K562 (cell line): ENCODE results near the gene ADGRD1. TPM values are rescaled to one million over a fixed set of nuclear protein-coding genes. Genes with fewer than 3 reads are reported as not detected.

Experiments used
- ATAC-seq: fragments of 200-7000 bp; cut with Tn5 transposase; 3 replicates; pipeline ENCODE4 v1.9.1; 2020; ENCODE audit warnings: moderate library complexity
- BruUV-seq: library from RNA; stranded (reverse); fragments of 400-500 nt; replicated peaks from 2 replicates; lab custom pipeline; 2021; lab: Mats Ljungman, UMichigan
- CTCF ChIA-PET: fragments of 300-600 bp; formaldehyde crosslinking; extraction: SDS; loops from one replicate; lab custom pipeline; 2021; ENCODE audit warnings: low intra/inter-chr PET ratio; lab: Yijun Ruan, JAX
- POLR2A ChIA-PET: fragments of 300-600, 350-650 bp; sonication (Branson Sonifier 250); formaldehyde crosslinking; extraction: SDS; loops from one replicate; lab custom pipeline; 2021; ENCODE audit warnings: antibody characterized with exemption, inconsistent platforms; lab: Yijun Ruan, JAX
- DNase-seq, 4 experiments: peaks; one replicate each; pipeline versions ENCODE4 v3.0.0 to v3.0.0-alpha.2; 2011 to 2018; ENCODE audit warnings: low spot score in 3 of 4, mixed read lengths in 3 of 4; ENCODE audit errors: extremely low read depth in 1 of 4
- FAIRE-seq: peaks from 2 replicates; lab custom pipeline; 2011; peaks lifted over from hg19 to GRCh38; lab: Jason Lieb, UNC
- H2AFZ ChIP-seq: 2 replicates; pipeline ENCODE4 v1.6.0; 2011; ENCODE audit warnings: low read depth, low read length, control low read depth, inconsistent platforms
- H3K27ac ChIP-seq: fragments of 200-600 bp; 3 replicates; pipeline ENCODE4 v1.8.0; 2011; ENCODE audit warnings: low read depth, mild to moderate bottlenecking, control low read depth, inconsistent platforms, low read length, moderate library complexity, mixed read lengths; ENCODE audit errors: extremely low read depth
- H3K27me3 ChIP-seq, 2 experiments: fragments of 300-600 bp in 1 of 2; 2 replicates in 1 of 2; 3 replicates in 1 of 2; pipeline versions ENCODE4 v1.6.0 to v1.8.0; 2011; ENCODE audit warnings: inconsistent platforms in 2 of 2, low read length in 2 of 2, mild to moderate bottlenecking in 1 of 2, mixed read lengths in 1 of 2, moderate library complexity in 1 of 2; ENCODE audit not compliant: control insufficient read depth in 2 of 2, insufficient read depth in 2 of 2
- H3K36me3 ChIP-seq: fragments of 300-600 bp; 3 replicates; pipeline ENCODE4 v1.8.0; 2011; ENCODE audit warnings: mild to moderate bottlenecking, low read length, inconsistent platforms; ENCODE audit not compliant: control insufficient read depth, insufficient read depth
- H3K4me1 ChIP-seq, 2 experiments: fragments of 200-600 bp in 1 of 2; replicated peaks in 1 of 2; 2 replicates in 1 of 2; 3 replicates in 1 of 2; pipeline versions ENCODE4 v1.5.1 to v1.8.0; 2011; ENCODE audit warnings: inconsistent platforms in 2 of 2, low read length in 2 of 2, mild to moderate bottlenecking in 1 of 2, mixed read lengths in 1 of 2, moderate library complexity in 1 of 2; ENCODE audit not compliant: control insufficient read depth in 2 of 2, insufficient read depth in 2 of 2
- H3K4me2 ChIP-seq: 2 replicates; pipeline ENCODE4 v1.6.1; 2011; ENCODE audit warnings: low read length, control low read depth, inconsistent platforms, mixed read lengths; ENCODE audit not compliant: insufficient read depth
- H3K4me3 ChIP-seq: fragments of 200-600 bp; sonication (generic), shearing (Covaris generic); 2 replicates; pipeline ENCODE4 v1.5.1; 2016; ENCODE audit warnings: control low read depth, inconsistent platforms
- H3K79me2 ChIP-seq: fragments of 200-600 bp; 3 replicates; pipeline ENCODE4 v1.8.0; 2011; ENCODE audit warnings: low read length, inconsistent platforms; ENCODE audit not compliant: control insufficient read depth, insufficient read depth
- H3K9ac ChIP-seq, 2 experiments: 2 replicates each; pipeline versions ENCODE4 v1.6.0 to v1.6.1; 2011; ENCODE audit warnings: low read depth in 2 of 2, low read length in 2 of 2, control low read depth in 1 of 2, inconsistent platforms in 1 of 2, mild to moderate bottlenecking in 1 of 2, mixed read lengths in 1 of 2; ENCODE audit not compliant: insufficient read depth in 1 of 2
- H3K9me1 ChIP-seq: one replicate; pipeline ENCODE4 v1.6.0; 2011; ENCODE audit warnings: inconsistent platforms, mild to moderate bottlenecking, low read length, moderate library complexity; ENCODE audit not compliant: control insufficient read depth, insufficient read depth
- H3K9me3 ChIP-seq: replicated peaks from 2 replicates; pipeline ENCODE4 v1.5.1; 2011; ENCODE audit warnings: low read depth, low read length, inconsistent platforms; ENCODE audit not compliant: control insufficient read depth, insufficient read depth
- H4K20me1 ChIP-seq: replicated peaks from 2 replicates; pipeline ENCODE4 v1.6.1; 2011; ENCODE audit warnings: low read length, inconsistent platforms, mixed read lengths; ENCODE audit not compliant: control insufficient read depth, insufficient read depth
- CTCF ChIP-seq, 3 experiments: IDR thresholded peaks in 2 of 3; conservative IDR thresholded peaks in 1 of 3; 2 replicates each; pipeline ENCODE4 v1.5.1; 2011 to 2012; ENCODE audit warnings: low read length in 3 of 3, mild to moderate bottlenecking in 3 of 3, control low read depth in 2 of 3, improper control_type of control experiment in 1 of 3, inconsistent platforms in 1 of 3, low read depth in 1 of 3, mixed read lengths in 1 of 3, moderate library complexity in 1 of 3; ENCODE audit not compliant: insufficient read depth in 2 of 3
- PBX2 ChIP-seq, 2 experiments: IDR thresholded peaks in 1 of 2; conservative IDR thresholded peaks in 1 of 2; 2 replicates each; pipeline ENCODE4 v1.6.1; 2016; ENCODE audit warnings: low read depth in 2 of 2, mild to moderate bottlenecking in 1 of 2, missing compliant biosample characterization in 1 of 2, missing genetic modification characterization in 1 of 2, moderate library complexity in 1 of 2
- RAD21 ChIP-seq, 2 experiments: fragments of 250-450 bp in 1 of 2; fragments of 450-650 bp in 1 of 2; sonication (Bioruptor Pico) in 1 of 2; formaldehyde crosslinking in 1 of 2; IDR thresholded peaks in 1 of 2; conservative IDR thresholded peaks in 1 of 2; 2 replicates each; pipeline versions ENCODE4 v1.4.0 to v1.8.0; 2020 to 2022; ENCODE audit warnings: mild to moderate bottlenecking in 2 of 2, moderate library complexity in 1 of 2
- WGBS: fragments of 100-300 bp; shearing (Covaris generic); methylation state at CpG from one replicate; pipeline ENCODE4 v1.1.6; 2016; ENCODE audit warnings: low coverage, mixed read lengths; ENCODE audit not compliant: insufficient coverage; ENCODE audit errors: missing lambda C conversion rate; 5-methylcytosine and 5-hydroxymethylcytosine counted together
- in situ Hi-C: fragments of 300-500 bp; cut with MboI; formaldehyde crosslinking; loops from 4 replicates; pipeline ENCODE4 v1.15.0; 2018; ENCODE audit warnings: inconsistent platforms, mixed read lengths
- intact Hi-C: fragments of 100-400 bp; cut with micrococcal nuclease; formaldehyde crosslinking; loops from 2 replicates; pipeline ENCODE4 v1.14.2; 2022
- polyA plus RNA-seq, 8 experiments: library from polyadenylated mRNA; depleted of rRNA in 4 of 8; stranded (reverse) in 5 of 8; unstranded in 3 of 8; fragments of >200 nt; fragmentation: Nextera tagmentation in 2 of 8; fragmentation: Illumina TruSeq in 1 of 8; extraction: Ambion mirVana in 2 of 8; extraction: Trizol in 1 of 8; gene quantifications; 2 replicates each; pipeline versions ENCODE4 v1.2.1 to v1.2.3, GENCODE V29; 2011 to 2014; ENCODE audit warnings: inconsistent platforms in 1 of 8, missing spikeins in 1 of 8
- total RNA-seq, 7 experiments: library from RNA; depleted of rRNA in 6 of 7; stranded (reverse); fragments of >200 nt in 6 of 7; fragmentation: Illumina TruSeq in 2 of 7; extraction: Trizol in 2 of 7; gene quantifications; 2 replicates each; pipeline versions ENCODE4 v1.2.1 to v1.2.3, GENCODE V29; 2011 to 2021; ENCODE audit warnings: low replicate concordance in 1 of 7

The ADGRD1 gene
- total and polyA plus RNA-seq, 9 of the 15 experiments (the other 6 are each of a cell fraction or from before 2014, with no cell fraction given) = 1.7 to 11.7 (median 3.3) TPM

GRCh38 chr12:131116468-131117117 lies 162.9 kb downstream of the ADGRD1 start:
- Histone ChIP-seq H2AFZ (no peak overlapping the region), H4K20me1 (no peaks in the 10 kb centered on the region; the same call in 1 of the 2 replicates), H3K4me1 (peaks cover 0 to 4% of the 10 kb centered on the region in 2 experiments; a peak in 3 of 5 replicates), H3K4me3 (no peak overlapping the region), H3K9me1 (peaks cover 3% of the 10 kb centered on the region), H3K9me3 (no peaks in the 10 kb centered on the region), H3K27me3 (peaks cover 0 to 52% of the 10 kb centered on the region in 2 experiments; a peak in 4 of 5 replicates), H3K9ac (no peak overlapping the region), H3K4me2 (no peak overlapping the region), H3K27ac (no peak overlapping the region), H3K79me2 (no peaks in the 10 kb centered on the region), H3K36me3 (no peaks in the 10 kb centered on the region)
- DNase-seq (peak in 1 of 4 experiments; percentile 20), ATAC-seq (peak; percentile 70; the same call in 2 of the 3 replicates), FAIRE-seq (no peak)
- peak; percentile 44 to 52 (median 46); a peak in 5 of 6 replicates for TF ChIP-seq CTCF (IDR thresholded peaks at IDR 0.05 in 2 of 3, conservative IDR thresholded peaks at IDR 0.05 in 1 of 3; ENCODE audit: insufficient read depth in 2 of 3, low read depth in 1 of 3, low read length in 3 of 3)
- no peak for TF ChIP-seq PBX2 (CRISPR knock-in tag; IDR thresholded peaks at IDR 0.05; ENCODE audit: low read depth)
- TF ChIP-seq PBX2 (tag; conservative IDR thresholded peaks at IDR 0.05; ENCODE audit: low read depth) = no peak
- peak in 1 of 2 experiments; percentile 30; a peak in 1 of 4 replicates for TF ChIP-seq RAD21 (CRISPR knock-in tag; conservative IDR thresholded peaks at IDR 0.05 in 1 of 2, IDR thresholded peaks at IDR 0.05 in 1 of 2)
- in situ Hi-C loops (no loop called here), intact Hi-C loops (loop anchor here (10.0 kb wide), 1 partner anchor 338 kb away; no protein-coding TSS in a partner anchor)
- WGBS = 12% methylated on average over 14 of the region's 15 CpGs
- CTCF ChIA-PET = no interaction called here
- BruUV-seq = no TSS peak
- POLR2A ChIA-PET = no interaction called here
